Measurements from ENCODE around the gene KIF7. TPM values are rescaled to one million over a fixed set of nuclear protein-coding genes. Genes with fewer than 3 reads are reported as not detected.
A peak's percentile ranks its signal among the peaks of the same experiment; 100 is the strongest.

Gene KIF7
- total RNA-seq, 1 donor from 2014 or later, result 9.3 TPM

GRCh38 chr15:89666184-89666857 lies 11.1 kb upstream of the KIF7 start:
- Mint-ChIP-seq H3K9me3 (ENCODE audit: unreplicated experiment) (no peaks in the 10 kb centered on the region), H3K4me1 (ENCODE audit: low read depth, unreplicated experiment) (peaks cover 1% of the 10 kb centered on the region), H3K4me3 (ENCODE audit: unreplicated experiment) (no peak overlapping the region), H3K27me3 (ENCODE audit: unreplicated experiment) (peaks cover 5% of the 10 kb centered on the region), H3K36me3 (ENCODE audit: unreplicated experiment) (no peaks in the 10 kb centered on the region), H3K27ac (ENCODE audit: unreplicated experiment) (no peak overlapping the region)
- no peak for TF ChIP-seq CTCF (IDR thresholded peaks at IDR 0.05; ENCODE audit: partially characterized antibody, unreplicated experiment)
- DNase-seq, result no peak

GRCh38 chr15:89665449-89666181 lies 10.3 kb upstream of the KIF7 start:
- Mint-ChIP-seq H3K4me3 (ENCODE audit: unreplicated experiment) (no peak overlapping the region), H3K9me3 (ENCODE audit: unreplicated experiment) (no peaks in the 10 kb centered on the region), H3K36me3 (ENCODE audit: unreplicated experiment) (no peaks in the 10 kb centered on the region), H3K27me3 (ENCODE audit: unreplicated experiment) (peaks cover 5% of the 10 kb centered on the region), H3K4me1 (ENCODE audit: low read depth, unreplicated experiment) (peaks cover 1% of the 10 kb centered on the region), H3K27ac (ENCODE audit: unreplicated experiment) (no peak overlapping the region)
- DNase-seq, result peak; percentile 65
- no peak for TF ChIP-seq CTCF (IDR thresholded peaks at IDR 0.05; ENCODE audit: partially characterized antibody, unreplicated experiment)

- Mint-ChIP-seq H3K9me3 (ENCODE audit: unreplicated experiment) (no peaks in the 10 kb centered on the region), H3K27me3 (ENCODE audit: unreplicated experiment) (peaks cover 5% of the 10 kb centered on the region), H3K36me3 (ENCODE audit: unreplicated experiment) (no peaks in the 10 kb centered on the region), H3K4me3 (ENCODE audit: unreplicated experiment) (peak overlapping the region; percentile 88), H3K4me1 (ENCODE audit: low read depth, unreplicated experiment) (peaks cover 1% of the 10 kb centered on the region), H3K27ac (ENCODE audit: unreplicated experiment) (no peak overlapping the region)
- TF ChIP-seq CTCF (IDR thresholded peaks at IDR 0.05; ENCODE audit: partially characterized antibody, unreplicated experiment), result no peak
- DNase-seq, result no peak
Measured at GRCh38 chr15:89664441-89665350, 9.4 kb upstream of the KIF7 start.

- Mint-ChIP-seq H3K36me3 (ENCODE audit: unreplicated experiment) (no peaks in the 10 kb centered on the region), H3K4me3 (ENCODE audit: unreplicated experiment) (no peak overlapping the region), H3K27me3 (ENCODE audit: unreplicated experiment) (peaks cover 6% of the 10 kb centered on the region), H3K4me1 (ENCODE audit: low read depth, unreplicated experiment) (peaks cover 1% of the 10 kb centered on the region), H3K27ac (ENCODE audit: unreplicated experiment) (no peak overlapping the region), H3K9me3 (ENCODE audit: unreplicated experiment) (no peaks in the 10 kb centered on the region)
- no peak for TF ChIP-seq CTCF (IDR thresholded peaks at IDR 0.05; ENCODE audit: partially characterized antibody, unreplicated experiment)
- DNase-seq, result no peak
Measured at GRCh38 chr15:89662893-89663626, 7.8 kb upstream of the KIF7 start.

All from glutamatergic neuron (in vitro differentiated cells).